Activated naive CD4-positive, alpha-beta T cell treated with anti-CD3 and anti-CD28 coated beads, Interleukin-2, amount 50 U/mL, for 72 hours (primary cell): Measurements from ENCODE around the gene TMEM41B. TPM values are rescaled to one million over a fixed set of nuclear protein-coding genes. Genes with fewer than 3 reads are reported as not detected.
A peak's percentile ranks its signal among the peaks of the same experiment; 100 is the strongest.
"Not testable (repeated sequence)": the region's sequence is repeated elsewhere in the genome, so short reads cannot be mapped to it uniquely, and the experiment has no call there.

Experiments used
- ATAC-seq, 2 donors: fragments of 150-1000 bp; cut with Tn5 transposase; 2 replicates each; pipeline ENCODE4 v1.10.0; 2021; ENCODE audit warnings: mild to moderate bottlenecking in 2 of 2, moderate library complexity in 2 of 2
- DNase-seq, 2 donors: peaks; one replicate each; pipeline ENCODE4 v3.0.0; 2021 to 2022; ENCODE audit warnings: low spot score in 2 of 2
- H3K27ac Mint-ChIP-seq, 2 donors: one replicate each; pipeline ENCODE4 v1.8.0; 2022; ENCODE audit warnings: mild to moderate bottlenecking in 2 of 2, mixed read lengths in 2 of 2
- H3K36me3 Mint-ChIP-seq, 2 donors: one replicate each; pipeline ENCODE4 v1.8.0; 2022; ENCODE audit warnings: mixed read lengths in 2 of 2
- H3K9me3 Mint-ChIP-seq, 2 donors: one replicate each; pipeline ENCODE4 v1.8.0; 2022; ENCODE audit warnings: mixed read lengths in 2 of 2
- total RNA-seq, 2 donors: library from RNA; stranded (reverse); gene quantifications; one replicate each; pipeline ENCODE4 v1.2.3, GENCODE V29; 2022

The TMEM41B gene, protein sequence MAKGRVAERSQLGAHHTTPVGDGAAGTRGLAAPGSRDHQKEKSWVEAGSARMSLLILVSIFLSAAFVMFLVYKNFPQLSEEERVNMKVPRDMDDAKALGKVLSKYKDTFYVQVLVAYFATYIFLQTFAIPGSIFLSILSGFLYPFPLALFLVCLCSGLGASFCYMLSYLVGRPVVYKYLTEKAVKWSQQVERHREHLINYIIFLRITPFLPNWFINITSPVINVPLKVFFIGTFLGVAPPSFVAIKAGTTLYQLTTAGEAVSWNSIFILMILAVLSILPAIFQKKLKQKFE
- 10 to 100 TPM; 30.5 to 41.1 TPM for total RNA-seq

GRCh38 chr11:9314291-9315077 lies at the start of gene TMEM41B:
Gene TMEM41B, minus strand, starts transcription at chr11:9314593. Its CDS starts 152 bp downstream, at chr11:9314441.
- H3K36me3 Mint-ChIP-seq: peaks cover 10 to 23% of the 10 kb centered on the region in 2 donors
- H3K27ac Mint-ChIP-seq: peak within 1 kb of the TSS; percentile 99 to 100
- DNase-seq: peak; percentile 100
- no peaks in the 10 kb centered on the region for H3K9me3 Mint-ChIP-seq
- ATAC-seq: peak; percentile 93 to 98

- DNase-seq (peak in 1 of 2 donors; percentile 18), ATAC-seq (peak in 1 of 2 donors; percentile 37)
- no peaks in the 10 kb centered on the region for H3K9me3 Mint-ChIP-seq
Measured at GRCh38 chr11:9362393-9362863, 48.0 kb upstream of the TMEM41B start.

DNA sequence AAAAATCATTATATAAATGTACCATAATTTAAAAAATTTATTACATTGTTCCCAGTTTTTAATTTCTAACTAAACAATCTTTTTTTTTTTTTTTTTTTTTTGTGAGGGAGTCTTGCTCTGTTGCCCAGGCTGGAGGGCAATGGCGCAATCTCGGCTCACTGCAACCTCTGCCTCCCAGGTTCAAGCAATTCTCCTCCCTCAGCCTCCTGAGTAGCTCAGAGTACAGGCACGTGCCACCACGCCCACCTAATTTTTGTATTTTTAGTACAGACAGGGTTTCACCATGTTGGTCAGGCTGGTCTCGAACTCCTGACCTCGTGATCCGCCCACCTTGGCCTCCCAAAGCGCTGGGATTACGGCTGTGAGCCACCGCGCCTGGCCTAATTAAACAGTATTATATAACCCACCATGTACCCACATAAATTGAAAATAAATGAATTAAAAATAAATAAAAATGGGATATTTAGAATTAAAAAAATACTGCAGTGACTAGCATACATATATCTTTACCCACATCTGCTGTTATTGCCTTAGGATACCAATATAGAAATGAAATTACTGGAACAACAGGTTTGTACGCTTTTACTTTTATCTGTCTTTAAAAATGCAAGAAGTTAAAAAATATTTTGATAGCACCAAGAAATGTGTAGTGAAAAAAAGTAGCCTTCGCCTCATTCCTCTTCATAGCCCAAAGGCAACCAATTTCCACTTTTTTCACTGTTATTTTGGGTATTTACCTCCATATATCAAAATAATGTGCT lies 46.6 kb upstream of the TMEM41B start:
- H3K9me3 Mint-ChIP-seq, H3K36me3 Mint-ChIP-seq, DNase-seq, ATAC-seq, H3K27ac Mint-ChIP-seq: not testable (repeated sequence)

More at GRCh38 chr11:9362393-9362863, 48.0 kb upstream of the TMEM41B start:
- peak overlapping the region; percentile 29 to 97 for H3K27ac Mint-ChIP-seq
- H3K36me3 Mint-ChIP-seq: no peaks in the 10 kb centered on the region

GRCh38 chr11:9357041-9357440 lies 42.6 kb upstream of the TMEM41B start:
- Mint-ChIP-seq H3K27ac (no peak overlapping the region), H3K9me3 (no peaks in the 10 kb centered on the region), H3K36me3 (no peaks in the 10 kb centered on the region)
- DNase-seq: no peak
- ATAC-seq: no peak

- ATAC-seq (no peak), DNase-seq (no peak)
- Mint-ChIP-seq H3K27ac (no peak overlapping the region), H3K36me3 (no peaks in the 10 kb centered on the region), H3K9me3 (peaks cover 0 to 4% of the 10 kb centered on the region in 2 donors)
Measured at GRCh38 chr11:9351321-9351881, 37.0 kb upstream of the TMEM41B start.

DNA sequence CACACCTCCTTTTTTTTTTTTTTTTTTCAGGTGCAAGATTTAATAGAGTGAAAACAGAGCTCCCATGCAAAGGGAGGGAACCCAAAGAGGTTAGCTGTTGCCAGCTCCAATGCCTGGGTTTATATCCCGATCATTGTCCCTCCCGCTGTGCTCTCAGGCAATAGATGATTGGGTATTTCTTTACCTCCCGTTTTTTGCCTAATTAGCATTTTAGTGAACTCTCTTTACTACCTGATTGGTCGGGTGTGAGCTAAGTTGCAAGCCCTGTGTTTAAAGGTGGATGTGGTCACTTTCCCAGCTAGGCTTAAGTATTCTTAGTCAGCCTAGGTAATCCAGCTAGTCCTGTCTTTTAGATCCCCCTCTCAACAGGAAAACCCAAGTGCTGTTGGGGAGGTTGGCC lies 33.4 kb upstream of the TMEM41B start:
- ATAC-seq, H3K9me3 Mint-ChIP-seq: not testable (repeated sequence)

DNA sequence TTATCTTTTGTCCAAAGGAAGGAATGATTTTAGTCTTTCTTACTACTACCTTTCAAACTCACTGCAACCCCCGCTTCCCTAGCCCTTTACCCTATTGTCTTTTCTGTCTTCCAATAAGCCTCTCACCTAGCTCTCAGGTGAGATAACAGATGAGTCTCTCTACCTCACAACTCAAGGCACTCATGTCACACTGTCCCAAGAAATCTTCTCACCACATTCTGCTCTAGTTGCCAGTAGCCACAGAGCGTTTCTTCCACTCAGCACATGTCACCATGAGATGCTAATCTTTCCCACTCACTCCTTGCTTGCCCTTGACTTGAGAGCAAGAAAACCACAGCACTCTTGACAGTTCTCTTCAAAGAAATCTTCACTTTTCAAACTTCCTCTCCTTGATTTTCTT lies 32.7 kb upstream of the TMEM41B start:
- peak; percentile 30 to 44 for ATAC-seq
- Mint-ChIP-seq H3K27ac (no peak overlapping the region), H3K9me3 (peaks cover 0 to 4% of the 10 kb centered on the region in 2 donors), H3K36me3 (no peaks in the 10 kb centered on the region)
- DNase-seq: no peak

More for the DNA sequence above, 33.4 kb upstream of the TMEM41B start:
- DNase-seq, H3K36me3 Mint-ChIP-seq, H3K27ac Mint-ChIP-seq: not testable (repeated sequence)

DNA sequence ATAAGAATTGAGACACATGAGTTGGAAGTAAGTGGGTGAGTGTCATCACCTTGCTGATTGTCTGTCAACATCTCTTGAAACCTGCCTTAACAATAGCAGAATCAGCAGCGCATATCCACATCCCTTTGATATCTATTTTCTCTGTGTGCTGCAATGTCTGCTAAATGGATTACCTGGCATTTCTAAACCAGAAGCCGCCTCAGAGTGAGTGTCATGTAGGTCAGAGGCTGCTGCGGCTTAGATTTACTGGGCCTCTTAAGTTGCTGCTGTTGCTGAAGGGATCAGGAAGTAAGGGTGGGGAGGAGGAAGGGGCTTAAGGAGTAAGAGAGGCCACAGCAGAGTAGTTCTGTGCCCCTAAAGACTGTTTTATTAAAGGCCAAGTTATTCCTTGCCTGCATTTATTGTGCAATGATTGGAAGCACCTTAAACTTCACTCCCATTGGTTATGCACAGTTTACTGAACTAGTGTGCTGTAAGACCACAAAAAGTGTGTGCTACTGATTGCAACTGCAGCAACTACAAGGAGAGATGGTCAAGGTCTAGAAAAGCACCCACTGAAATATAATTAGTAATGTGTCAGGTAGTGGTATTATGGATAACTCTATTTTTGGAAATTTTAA lies 29.8 kb upstream of the TMEM41B start:
- peaks cover 0 to 4% of the 10 kb centered on the region in 2 donors for H3K9me3 Mint-ChIP-seq
- ATAC-seq (no peak), DNase-seq (no peak)
- H3K36me3 Mint-ChIP-seq: no peaks in the 10 kb centered on the region
- no peak overlapping the region for H3K27ac Mint-ChIP-seq

DNA sequence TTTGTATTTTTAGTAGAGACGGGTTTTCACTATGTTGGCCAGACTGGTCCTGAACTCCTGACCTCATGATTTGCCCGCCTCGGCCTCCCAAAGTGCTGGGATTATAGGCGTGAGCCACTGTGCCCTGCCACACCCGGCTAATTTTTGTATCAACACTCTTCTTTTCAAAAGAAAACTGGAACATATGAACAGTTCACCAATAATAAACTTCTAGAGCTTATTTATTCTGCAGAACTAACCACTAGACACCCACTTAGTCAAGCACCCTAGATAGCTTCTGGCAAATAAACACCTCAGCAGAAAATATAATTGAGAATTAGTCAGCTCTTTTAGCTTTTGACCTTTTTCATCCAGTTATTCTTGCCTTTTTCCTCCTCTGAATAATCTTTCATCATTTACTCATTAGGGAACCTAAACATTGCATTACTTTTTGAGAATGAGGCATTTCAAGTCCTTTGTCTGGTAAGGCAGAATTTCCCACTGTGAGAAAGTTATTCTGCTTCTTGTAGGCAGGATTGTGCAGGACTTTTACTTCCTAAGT lies 27.3 kb upstream of the TMEM41B start:
- Mint-ChIP-seq H3K27ac (no peak overlapping the region), H3K9me3 (no peaks in the 10 kb centered on the region), H3K36me3 (no peaks in the 10 kb centered on the region)
- DNase-seq (no peak), ATAC-seq (no peak)

GRCh38 chr11:9332655-9333054 lies 18.3 kb upstream of the TMEM41B start:
- H3K9me3 Mint-ChIP-seq: no peaks in the 10 kb centered on the region

DNA sequence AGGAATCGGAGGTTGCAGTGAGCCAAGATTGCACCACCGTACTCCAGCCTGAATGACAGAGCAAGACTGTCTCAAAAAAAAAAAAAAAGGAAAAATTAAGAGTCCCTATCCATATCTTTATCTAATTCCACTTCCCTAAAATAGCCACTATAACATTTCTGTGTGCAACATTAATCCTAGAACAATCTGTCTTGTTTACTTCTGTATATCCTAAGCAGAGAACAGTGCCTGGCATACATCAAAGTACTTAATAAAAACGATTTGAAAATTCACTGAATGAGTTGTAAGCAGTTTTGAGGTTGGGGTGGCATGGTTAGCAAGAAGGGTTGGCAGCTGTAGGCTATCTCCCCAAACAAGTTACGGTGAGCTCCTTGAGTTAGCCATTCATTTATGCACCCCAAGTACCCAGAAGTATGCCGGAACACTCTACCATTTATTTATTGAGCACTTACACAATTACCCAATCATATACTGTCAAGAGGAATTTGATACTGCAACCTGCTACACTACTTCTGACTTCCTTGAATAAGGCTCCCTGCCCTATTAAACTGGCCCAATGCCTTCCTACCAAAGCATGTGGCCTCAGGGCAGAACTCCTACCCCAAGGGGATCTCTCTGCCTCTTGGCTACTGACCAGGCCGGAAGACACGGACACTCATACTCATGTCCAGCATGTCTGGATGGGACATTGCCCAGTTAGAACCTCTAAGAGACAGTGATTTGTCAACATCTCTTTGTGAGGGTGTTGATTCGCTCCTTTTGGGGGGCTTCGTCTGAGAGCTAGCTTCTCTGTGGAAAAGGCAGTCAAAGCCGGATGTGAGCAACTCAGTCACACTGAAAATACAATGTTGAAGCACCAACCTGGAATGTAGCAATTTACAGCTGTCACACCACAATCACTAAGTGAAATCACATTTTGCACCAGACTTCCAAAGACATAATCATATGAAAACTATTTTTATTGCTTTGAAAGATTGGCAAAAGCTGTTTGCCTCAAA lies 16.3 kb upstream of the TMEM41B start:
- H3K9me3 Mint-ChIP-seq: no peaks in the 10 kb centered on the region
- no peaks in the 10 kb centered on the region for H3K36me3 Mint-ChIP-seq

More at GRCh38 chr11:9332655-9333054, 18.3 kb upstream of the TMEM41B start:
- DNase-seq (no peak), ATAC-seq (no peak)
- Mint-ChIP-seq H3K27ac (no peak overlapping the region), H3K36me3 (no peaks in the 10 kb centered on the region)

GRCh38 chr11:9320047-9320446 lies 5.7 kb upstream of the TMEM41B start:
- H3K27ac Mint-ChIP-seq: no peak overlapping the region
- ATAC-seq (peak; percentile 51), DNase-seq (no peak)
- H3K9me3 Mint-ChIP-seq: no peaks in the 10 kb centered on the region
- no peaks in the 10 kb centered on the region for H3K36me3 Mint-ChIP-seq

More for the DNA sequence above, 16.3 kb upstream of the TMEM41B start:
- H3K27ac Mint-ChIP-seq: no peak overlapping the region
- ATAC-seq (no peak), DNase-seq (no peak)

DNA sequence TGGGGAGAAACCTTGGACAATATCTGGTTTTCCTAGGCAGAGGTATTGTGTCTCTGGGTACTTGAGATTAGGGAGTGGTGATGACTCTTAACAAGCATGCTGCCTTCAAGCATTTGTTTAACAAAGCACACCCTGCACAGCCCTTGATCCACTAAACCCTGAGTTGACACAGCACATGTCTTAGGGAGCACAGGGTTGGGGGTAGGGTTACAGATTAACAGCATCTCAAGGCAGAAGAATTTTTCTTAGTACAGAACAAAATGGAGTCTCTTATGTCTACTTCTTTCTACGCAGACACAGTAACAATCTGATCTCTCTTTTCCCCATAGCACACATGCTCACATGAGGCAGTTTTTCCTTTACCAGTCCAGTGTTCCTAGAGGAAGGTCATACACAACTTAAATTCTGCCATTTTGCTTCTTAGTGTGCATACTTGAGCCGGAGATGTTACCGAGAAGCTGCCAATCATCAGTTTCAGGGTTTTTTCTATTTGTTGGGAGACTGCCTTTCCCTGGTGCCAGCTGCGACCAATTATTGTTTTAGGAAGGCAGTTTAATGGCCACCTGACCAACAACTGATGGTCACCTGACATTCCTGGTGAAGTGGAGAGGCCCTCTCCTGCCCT lies 5.1 kb upstream of the TMEM41B start:
- H3K9me3 Mint-ChIP-seq, H3K27ac Mint-ChIP-seq, ATAC-seq, DNase-seq, H3K36me3 Mint-ChIP-seq: not testable (repeated sequence)
